ENCODE data around the gene GAS7. TPM values are rescaled to one million over a fixed set of nuclear protein-coding genes. Genes with fewer than 3 reads are reported as not detected.
A peak's percentile ranks its signal among the peaks of the same experiment; 100 is the strongest.
"Not testable (repeated sequence)": the region's sequence is repeated elsewhere in the genome, so short reads cannot be mapped to it uniquely, and the experiment has no call there.

GAS7 gene
- total RNA-seq, 1 experiment from 2014 or later: 0.02 TPM

DNA sequence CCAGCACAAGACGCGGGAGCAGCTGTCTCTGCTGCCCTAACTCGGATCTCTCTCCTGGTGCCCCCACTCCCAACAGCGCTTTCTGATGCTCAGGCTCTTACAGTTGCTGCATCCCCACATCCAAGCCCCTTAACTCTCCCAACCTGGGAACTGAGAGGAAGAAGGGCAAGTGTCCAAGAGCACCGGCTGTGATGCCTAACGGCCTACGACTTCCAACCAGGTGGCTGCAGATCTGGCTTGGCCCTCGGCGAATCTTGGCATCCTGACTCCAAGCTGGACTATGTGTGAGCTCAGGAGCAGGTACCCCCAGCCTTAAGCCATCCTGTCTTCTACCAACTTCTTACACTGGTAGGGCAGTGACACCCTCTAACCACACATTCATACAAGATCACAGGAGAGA lies 255.1 kb downstream of the GAS7 start:
- no peak for DNase-seq (ENCODE audit: low read depth)

DNA sequence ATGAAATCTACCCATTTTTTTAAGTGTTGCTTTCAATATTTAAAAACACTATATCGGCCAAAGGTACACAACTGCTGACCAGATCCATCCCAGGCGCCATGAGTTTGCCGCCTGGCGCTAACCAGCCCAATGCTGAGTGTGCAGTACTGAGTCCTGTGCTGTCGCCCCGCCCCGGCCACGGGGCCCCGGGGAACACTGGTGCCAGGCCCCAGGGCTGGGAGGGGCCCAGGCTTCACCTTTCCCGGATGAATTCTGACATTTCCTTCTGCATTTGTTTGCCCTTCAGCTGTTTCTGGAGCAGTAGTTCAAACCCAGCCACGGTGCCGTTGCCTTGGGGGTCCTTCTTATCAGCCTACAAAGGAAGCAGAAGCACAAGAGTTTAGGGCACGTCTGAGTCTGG lies 255.5 kb downstream of the GAS7 start:
- DNase-seq (ENCODE audit: low read depth): no peak

DNA sequence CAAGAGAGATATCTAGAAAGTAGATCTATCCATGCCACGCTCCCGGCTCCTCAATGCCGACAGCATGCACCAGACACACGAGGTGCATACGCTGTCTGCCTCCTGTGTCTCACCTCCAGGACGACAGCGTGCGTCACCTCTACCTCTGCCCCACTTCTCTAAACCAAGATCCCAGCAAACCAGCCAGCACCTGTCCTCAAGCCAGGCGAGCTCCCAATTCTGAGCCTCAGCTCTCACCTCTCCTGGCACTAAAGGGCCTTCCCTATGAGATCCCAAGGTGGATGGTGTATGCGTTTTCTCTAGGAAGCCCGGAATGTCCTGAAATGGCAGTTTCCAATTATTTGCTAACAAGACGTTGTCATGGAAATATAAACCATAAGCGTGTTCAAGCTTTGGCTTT lies 257.1 kb downstream of the GAS7 start:
- DNase-seq (ENCODE audit: low read depth): no peak

DNA sequence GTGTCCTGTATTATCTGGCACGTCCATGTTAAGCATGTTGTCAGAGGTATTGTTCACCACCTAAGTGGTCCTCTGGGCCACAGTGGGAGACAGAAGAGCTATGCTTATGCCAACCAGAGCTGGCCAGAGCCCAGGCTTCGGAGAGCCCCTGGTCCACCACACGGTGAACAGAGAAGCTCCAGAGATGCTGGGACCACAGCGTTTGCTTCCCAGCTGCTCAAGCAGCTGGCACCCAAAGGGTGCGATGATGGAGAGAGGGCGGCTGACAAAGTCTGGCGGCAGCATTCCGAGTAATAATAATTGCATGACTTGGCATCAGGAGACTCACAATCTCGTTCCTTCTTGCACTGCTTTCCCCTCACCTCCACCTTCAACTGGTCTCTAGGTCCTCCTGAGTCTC lies 257.6 kb downstream of the GAS7 start:
- no peak for DNase-seq (ENCODE audit: low read depth)

DNA sequence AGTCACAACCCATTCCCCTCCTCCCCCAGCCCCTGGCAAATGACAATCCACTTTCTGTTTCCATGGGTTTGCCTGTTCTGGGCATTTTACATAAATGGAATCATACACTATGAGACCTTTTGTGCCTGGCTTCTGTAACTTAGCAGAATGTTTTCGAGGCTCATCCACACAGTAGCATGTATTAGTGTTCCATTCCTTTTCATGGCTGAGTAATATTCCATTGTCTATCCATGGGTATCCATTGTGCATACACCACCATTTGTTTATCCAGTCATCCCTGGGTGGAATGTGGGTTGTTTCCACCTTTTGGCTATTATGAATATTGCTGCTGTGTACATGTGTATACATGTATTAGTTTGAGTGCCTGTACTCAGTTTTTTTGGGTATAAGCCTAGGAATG lies 259.6 kb downstream of the GAS7 start:
- DNase-seq (ENCODE audit: low read depth): no peak

DNA sequence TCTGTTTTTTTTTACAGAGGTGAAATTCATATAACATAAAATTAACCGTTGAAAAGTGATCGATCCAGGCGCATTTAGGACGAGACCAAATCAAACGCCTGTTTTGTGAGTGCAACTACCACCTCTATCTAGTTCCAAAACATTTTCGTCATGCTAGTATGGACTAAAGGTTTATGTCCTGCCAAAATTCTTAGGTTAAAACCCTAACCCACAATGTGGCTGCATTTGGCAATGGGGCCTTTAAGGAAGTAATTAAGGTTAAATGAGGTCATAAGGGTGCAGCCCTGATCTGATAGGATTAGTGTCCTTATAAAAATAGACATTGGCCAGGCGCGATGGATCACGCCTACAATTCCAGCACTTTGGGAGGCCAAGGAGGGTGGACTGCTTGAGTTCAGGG lies 260.5 kb downstream of the GAS7 start:
- no peak for DNase-seq (ENCODE audit: low read depth)

DNA sequence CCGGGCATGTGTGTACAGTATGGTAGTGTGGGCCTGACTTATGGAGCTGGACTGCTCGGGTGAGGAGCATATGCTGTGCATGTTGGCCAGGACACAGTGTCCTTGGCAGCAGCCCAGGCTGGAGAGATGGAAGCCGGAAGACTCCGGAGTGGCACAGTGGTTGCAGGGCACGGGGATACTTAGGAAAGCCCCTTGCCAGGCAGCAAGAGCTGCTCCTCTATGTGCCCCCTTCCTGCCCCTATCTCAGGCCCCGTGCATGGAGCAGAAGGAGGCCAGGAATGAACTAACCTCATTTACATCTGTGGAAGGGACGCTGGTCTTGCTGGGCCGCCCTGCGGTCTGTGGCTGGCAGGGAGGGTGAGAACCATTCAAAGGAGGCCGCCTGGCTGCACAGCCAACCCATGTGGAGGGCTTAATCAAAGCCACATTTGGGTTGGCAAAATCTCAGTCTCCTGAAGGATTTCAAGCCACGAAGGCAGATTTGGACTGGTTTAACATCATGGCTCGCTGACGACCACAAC lies 261.1 kb downstream of the GAS7 start:
- DNase-seq (ENCODE audit: low read depth): no peak

DNA sequence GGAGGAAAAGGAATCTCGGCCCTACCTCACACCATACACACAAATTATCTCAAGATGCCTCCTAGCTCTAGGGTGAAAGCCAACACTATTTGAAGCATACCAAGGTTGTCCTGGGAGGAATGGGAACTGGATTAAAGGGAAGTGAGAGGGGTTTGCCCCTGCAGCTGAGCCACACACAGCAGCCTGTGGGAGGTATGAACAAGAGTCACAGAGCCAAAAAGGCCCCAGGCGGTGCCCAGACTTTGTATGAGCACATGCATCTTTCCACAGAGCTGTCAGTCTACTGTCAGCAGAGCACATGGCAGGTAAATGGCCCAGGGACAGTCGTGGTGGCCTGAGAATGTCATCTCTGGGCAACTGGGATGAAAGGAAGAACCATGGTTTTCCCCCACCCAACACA lies 262.3 kb downstream of the GAS7 start:
- no peak for DNase-seq (ENCODE audit: low read depth)

DNA sequence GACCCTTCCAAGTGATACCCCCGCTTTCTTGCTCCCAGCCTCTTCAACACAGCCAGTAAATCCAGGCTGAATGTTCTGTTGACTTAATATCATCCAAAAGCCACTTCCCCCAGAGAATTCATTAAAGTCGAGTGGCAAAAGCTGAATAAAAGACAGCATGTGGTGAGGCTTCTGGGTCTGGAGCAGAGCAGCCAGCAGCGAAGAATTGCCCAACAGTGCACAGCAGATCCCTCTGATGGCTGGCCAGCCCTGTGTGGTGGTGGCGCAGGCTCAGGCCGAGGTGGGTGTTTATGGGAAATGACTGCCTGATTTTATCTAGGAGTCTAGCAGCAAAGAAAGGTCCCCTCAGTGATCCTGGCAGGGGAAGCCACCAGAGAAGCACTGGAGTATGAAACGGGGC lies 263.0 kb downstream of the GAS7 start:
- no peak for DNase-seq (ENCODE audit: low read depth)

DNA sequence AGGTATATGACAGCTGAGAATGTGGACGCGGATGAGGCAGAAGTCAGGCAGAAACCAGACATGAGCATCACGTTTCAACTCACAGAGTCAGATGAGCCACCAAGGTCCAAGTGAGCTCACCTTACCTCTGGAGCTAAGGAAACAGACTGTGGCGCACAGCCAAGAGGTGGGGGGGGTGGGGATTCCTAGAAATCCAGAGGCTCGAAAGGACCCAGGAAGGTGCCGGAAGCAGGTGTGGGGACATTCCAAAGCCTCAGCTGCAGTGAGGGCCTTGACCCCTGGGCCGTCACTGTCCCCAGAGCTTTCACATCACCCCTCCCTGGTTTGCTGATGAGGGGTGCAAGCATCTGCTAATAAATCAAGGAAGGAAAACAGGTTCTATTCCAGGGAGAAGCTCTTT lies 264.1 kb downstream of the GAS7 start:
- no peak for DNase-seq (ENCODE audit: low read depth)

DNA sequence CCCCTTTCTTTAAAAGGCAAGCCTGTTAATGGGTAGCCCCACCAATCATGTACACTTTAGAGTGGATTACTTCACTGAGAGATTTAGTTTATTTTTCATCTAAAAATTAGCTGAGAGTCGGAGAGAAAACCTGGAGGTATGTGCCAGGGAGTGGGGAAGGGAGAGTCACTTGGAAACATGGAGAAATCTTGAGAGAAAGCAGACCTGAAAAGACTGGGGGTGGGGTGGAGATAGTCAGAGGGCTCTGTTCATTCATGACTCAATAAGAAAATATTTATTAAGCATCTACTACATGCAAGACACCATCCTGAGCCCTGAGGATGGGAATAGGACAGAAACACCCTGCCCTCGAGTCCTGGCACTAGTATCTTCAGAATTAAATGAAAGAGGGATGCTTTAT lies 265.9 kb downstream of the GAS7 start:
- DNase-seq (ENCODE audit: low read depth): peak; percentile 7

DNA sequence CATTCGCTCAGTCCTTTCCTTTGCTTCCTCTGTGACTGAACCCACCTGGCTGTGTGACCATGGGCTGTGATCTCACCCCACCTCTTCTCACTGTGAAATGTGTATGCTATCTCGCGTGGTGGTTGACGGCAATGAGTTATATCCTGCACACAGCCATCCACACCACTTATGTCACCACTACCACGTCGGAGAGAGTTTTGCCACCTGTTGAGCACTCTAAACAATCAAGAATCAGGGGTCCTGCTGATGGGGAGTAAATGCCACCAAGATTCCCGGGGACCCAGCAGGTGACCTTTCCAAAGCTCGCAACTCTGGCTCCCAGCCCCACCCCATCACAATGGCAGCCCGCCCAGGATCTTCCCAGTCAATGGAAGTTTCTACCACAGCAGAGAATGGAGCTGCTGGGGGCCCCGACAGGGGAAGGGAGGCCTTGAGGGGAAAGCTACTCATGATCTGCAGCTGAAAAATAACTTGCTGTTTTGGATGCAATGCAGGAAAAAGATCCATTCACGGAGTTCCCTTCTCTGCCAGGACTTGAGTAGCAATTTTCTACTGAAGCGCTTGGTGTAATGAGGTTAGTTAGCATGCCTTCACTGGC lies 267.2 kb downstream of the GAS7 start:
- no peak for DNase-seq (ENCODE audit: low read depth)

DNA sequence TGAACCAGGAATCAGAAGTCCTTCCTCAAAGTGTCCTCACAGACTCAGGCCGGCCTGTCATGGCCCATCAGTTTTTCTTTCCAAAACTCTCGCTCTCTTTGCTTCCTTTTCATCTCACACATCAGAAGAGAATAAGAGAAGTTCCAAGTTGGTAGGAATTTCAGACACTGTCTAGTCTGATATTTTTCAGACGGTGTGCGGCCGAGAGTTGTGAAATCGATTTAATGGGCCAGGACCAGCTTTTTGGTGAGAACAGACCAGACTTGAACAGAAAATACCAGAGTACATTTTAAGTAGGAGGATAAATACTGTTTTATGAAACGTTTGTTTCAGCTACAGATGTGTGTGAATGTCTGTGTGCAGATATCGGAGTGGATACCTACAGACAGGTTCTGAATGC lies 268.5 kb downstream of the GAS7 start:
- DNase-seq (ENCODE audit: low read depth): no peak

DNA sequence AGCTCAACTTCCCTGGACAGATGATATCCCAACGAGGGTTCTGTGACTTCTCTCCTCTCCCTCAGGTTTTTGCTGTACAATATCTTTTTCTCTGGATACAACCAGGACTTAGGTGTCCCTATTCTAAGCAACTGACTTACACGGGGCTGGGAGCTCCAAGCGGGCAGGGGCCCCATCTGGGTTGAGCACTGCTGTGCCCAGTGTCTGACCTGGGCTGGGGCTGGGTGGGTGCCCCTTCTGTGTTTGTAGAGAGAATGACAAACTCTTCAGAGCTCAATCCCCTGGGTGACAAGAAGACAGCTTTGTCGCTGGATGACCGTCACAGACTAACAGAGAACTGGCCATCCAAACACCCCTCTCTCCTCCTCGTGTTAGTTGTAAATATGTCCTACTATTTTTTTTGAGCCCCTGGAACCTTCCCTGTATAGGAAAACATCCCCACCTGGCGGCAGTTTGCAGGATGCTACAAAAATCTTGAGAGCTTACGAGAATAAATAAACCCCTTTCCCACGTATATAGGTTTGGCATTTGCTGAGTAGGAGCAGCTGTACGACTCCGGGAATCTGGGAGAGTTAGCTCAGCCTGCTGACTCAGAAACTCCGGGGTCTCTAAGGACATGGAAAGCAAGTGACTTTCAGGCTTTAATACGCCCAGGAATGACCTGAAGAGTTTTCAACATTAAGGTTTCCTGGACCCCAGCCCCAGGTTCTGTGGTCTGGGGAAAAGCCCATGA lies 269.6 kb downstream of the GAS7 start:
- DNase-seq (ENCODE audit: low read depth): peak; percentile 70

DNA sequence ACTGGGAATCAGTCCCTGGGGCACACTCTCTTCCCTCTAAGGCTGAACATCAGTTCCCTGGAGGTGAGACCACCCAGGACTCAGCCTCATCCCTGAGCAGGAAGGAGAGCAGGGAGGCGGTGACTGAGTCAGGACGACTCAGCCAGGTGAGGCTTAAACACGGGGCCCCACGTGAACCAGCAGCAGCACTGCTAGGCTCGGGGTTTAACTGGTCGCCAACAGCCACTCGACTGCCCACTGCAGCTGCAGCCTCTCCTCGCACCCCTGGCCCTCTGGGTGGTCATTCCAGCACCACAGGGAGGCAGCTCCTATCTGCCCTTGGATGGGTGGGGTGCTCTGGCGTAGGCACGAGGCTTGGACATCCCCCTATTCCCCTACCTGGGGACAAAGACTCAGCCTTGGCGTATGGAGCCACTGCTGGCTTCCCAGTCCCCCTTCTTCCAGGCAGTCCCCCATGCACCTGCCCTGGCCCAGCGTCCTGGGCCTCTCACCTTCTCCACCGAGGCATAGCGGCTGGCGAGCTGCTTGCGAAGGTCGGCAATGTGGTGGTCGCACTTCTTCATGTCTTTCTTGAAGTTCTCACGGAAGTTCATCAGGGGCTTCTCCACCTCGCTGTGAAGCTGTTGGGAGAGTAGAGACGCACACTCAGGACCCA lies 272.1 kb downstream of the GAS7 start:
- DNase-seq (ENCODE audit: low read depth): no peak

DNA sequence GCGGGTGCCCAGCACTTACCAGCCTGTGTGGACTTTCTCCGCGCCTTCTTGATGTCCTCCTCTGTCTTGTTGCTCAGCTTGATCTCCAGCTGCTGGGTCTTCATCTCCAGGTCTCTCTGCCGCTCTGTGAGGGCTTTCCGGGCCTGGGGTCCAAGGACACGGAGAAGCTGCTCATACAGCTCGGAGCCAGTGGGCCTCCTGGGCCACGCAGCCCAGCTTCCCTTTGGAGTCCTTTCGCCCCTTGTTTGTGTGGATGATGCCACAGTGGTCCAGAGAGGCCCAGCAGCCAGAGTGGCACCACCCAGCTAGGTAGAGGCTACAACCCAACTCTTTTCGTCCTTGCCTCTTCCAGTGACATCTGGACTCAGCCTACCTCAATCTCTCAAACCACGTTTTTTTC lies 272.9 kb downstream of the GAS7 start:
- DNase-seq (ENCODE audit: low read depth): no peak

DNA sequence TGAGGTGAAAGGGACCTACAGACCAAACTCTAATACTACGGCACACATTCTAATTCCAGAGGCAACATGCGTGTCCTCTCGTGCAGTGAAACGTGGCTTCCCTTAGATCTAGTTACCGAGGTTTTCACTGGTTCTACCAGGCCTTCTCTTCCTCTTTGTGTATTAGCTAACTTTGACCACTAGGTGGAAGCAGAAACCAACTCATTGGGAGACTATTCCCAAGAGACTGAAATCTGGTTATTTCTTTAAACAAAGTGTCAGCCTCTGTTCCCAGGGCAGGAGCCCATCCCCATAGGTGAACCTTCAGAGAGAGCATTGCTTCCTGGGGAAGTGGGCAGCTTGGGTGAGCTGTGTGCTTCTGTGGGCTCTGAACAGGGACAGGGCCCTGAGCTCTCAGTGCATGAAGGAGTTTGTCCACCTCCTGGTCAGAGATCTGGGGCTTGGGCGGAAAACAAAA lies 273.6 kb downstream of the GAS7 start:
- peak; percentile 73 for DNase-seq (ENCODE audit: low read depth)

DNA sequence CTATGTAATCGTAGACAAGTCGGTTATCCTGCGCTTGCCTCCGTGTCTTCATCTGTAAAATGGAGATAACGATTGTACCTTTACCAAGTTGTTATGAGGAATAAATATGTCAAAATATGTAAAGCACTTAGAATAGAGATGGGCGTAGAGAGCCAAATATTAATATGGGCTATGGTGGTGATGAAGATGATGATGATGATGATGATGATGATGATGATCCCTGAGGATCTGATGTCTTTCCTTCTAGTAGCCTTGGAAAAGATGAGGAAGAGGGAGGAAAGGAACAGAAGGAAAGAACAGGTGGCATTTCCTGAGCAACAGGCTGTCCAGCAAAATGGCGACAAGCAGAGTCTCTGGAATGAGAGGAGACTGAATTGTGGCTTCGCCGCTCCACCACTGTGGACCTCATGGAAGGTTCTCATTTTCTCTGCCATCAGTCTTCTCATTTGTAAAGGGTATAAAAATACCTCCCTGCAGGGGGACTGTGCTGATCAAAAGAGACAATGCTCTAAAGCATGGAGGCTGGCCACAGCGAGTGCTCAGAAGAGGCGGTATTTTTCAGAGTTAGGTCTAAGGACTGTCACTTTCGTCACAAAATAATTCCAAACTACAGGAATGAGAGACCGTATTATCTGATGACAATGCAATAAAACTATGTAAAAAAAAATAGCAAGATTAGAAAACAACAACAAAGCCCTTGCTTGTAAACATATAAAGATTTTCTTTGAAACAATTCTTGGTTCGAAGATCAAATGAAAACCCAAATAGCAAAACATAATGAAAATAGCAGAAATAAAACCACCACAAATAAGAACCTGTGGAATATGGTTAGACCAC lies 276.2 kb downstream of the GAS7 start:
- no peak for DNase-seq (ENCODE audit: low read depth)

DNA sequence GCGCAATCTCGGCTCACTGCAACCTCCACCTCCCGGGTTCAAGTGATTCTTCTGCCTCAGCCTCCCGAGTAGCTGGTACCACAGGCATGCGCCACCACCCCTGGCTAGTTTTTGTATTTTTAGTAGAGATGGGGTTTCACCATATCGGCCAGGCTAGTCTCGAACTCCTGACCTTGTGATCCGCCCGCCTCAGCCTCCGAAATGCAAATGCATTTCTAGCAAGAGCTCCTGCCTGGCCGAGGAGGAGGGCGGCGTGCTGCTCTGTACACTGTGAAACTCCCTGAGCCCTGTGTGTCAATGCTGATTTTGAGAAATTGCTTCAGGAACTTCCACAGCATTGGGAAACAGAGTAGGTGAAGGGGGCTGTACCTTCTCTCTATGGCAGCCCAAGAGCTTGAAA lies 277.2 kb downstream of the GAS7 start:
- not testable (repeated sequence) for DNase-seq (ENCODE audit: low read depth)

DNA sequence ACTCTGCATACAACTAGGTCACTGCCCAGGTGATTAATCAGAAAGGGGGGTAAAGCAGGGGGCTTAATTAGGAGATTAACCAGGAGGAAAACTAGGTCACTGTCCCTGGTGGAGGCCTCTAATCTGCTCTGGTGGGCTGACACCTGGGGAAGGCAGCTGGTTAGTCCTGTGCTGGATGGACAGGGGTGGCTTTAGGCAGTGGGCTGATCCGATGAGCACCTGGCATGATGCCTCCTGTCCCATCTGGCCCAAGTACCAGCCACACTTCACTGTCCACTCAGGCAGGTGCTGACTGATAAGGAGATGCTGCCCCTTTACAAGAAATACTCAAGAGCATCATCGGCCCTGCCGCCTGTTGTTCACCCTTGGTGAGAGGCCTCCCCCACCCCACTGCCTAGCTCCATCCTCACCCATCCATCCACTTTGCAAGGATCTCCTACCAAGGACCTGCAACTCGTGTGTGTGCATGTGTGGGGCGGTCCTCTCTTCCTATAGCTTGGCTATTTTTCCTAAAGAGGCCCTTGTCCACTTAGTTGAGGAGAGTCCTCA lies 279.5 kb downstream of the GAS7 start:
- no peak for DNase-seq (ENCODE audit: low read depth)

DNA sequence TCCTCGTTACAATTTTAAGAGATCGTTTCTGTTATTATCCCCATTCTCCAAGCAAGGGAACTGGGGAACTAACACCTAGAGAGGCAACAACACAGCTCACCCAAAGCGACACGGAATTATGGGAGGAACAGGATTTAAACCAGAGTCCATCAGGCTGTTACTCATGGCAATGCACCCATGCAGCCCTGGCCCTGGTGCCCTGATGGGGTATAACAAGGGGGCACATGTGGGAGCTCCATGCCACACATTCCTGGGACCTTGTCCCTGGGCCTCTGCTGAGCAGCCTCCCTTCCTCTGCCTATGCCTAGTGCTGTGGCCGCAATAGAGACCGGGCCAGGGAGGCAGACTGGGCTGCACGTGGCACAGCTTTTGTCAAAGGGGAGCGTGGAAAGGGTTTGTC lies 280.1 kb downstream of the GAS7 start:
- DNase-seq (ENCODE audit: low read depth): no peak

DNA sequence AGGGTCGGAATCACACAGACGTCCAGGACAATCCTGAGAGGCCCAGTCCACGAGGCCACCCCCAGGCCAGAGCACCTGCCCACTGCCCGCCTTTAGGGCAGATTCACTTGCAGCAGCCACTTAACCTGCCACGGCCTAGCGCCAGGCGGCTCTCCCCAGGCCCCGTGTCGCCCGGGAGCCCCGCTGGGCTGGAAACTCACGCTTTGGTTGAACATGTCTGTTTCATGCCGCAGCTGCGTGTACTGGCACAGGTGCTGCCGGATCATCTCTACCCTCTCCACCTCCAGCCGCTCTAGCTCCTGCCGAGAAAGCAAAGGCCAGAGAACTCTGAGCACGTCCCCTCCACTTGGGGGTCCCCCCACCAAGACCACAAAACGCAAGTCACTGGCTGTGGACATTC lies 280.6 kb downstream of the GAS7 start:
- no peak for DNase-seq (ENCODE audit: low read depth)
